ENCODE results near the gene DDI2. TPM values are rescaled to one million over a fixed set of nuclear protein-coding genes. Genes with fewer than 3 reads are reported as not detected.
A peak's percentile ranks its signal among the peaks of the same experiment; 100 is the strongest.
"Not testable (repeated sequence)": the region's sequence is repeated elsewhere in the genome, so short reads cannot be mapped to it uniquely, and the experiment has no call there.

The DDI2 gene
- total RNA-seq, 3 donors from 2014 or later (not counting 1 experiment from before 2014, with no cell fraction given), result 27.3 to 39.8 (median 34.0) TPM

GRCh38 chr1:15595809-15596617 is 21.2 kb upstream of the DDI2 start:
- 90% methylated on average over 5 of the region's 5 CpGs for WGBS (ENCODE audit: insufficient coverage)
- intact Hi-C loops (cut with micrococcal nuclease), result no loop called here
- DNase-seq, result no peak

DNA sequence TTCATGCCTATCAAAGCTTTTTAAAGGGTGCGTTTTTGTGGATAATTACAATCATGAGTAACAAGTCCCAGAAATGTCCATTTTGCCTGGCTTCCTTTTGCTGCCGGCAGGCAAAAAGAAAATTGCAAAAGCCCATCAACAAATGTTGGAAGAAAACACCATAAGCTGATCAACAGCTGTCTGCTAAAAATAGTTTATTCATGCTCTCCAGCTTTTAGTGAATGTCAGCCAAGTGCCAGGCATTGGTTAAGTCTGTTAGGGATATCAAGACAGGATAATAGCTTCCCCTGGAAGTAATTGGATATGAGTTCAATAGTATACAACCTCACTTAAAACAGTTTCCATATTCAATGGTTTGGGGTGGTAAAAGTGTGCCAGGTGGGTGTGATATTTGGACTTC is 18.8 kb upstream of the DDI2 start:
- Mint-ChIP-seq H3K9me3 (no peaks in the 10 kb centered on the region), H3K27ac (no peak overlapping the region), H3K4me3 (no peak overlapping the region), H3K4me1 (peaks cover 6 to 7% of the 10 kb centered on the region in 2 donors), H3K36me3 (no peaks in the 10 kb centered on the region), H3K27me3 (ENCODE audit: low read depth in 2 of 2) (peaks cover 4 to 8% of the 10 kb centered on the region in 2 donors)
- no peaks in the 10 kb centered on the region for H3K9me3 ChIP-seq (ENCODE audit: control insufficient read depth, insufficient read depth, low read length)
- H3K4me1 ChIP-seq (ENCODE audit: control insufficient read depth, insufficient read depth, low read length), result peaks cover 7% of the 10 kb centered on the region
- H3K27ac ChIP-seq (ENCODE audit: low read length), result no peak overlapping the region
- TF ChIP-seq CTCF (IDR thresholded peaks at IDR 0.05), result no peak
- intact Hi-C loops (cut with micrococcal nuclease), result no loop called here
- H3K27me3 ChIP-seq (ENCODE audit: control insufficient read depth, insufficient read depth, low read length), result no peaks in the 10 kb centered on the region
- DNase-seq (no peak), ATAC-seq (no peak)
- H3K36me3 ChIP-seq (ENCODE audit: control insufficient read depth, insufficient read depth, low read length), result no peaks in the 10 kb centered on the region
- 97% methylated on average over 2 of the region's 2 CpGs for WGBS (ENCODE audit: insufficient coverage)
- no peak overlapping the region for H3K4me3 ChIP-seq (ENCODE audit: low read length)

More at GRCh38 chr1:15595809-15596617, 21.2 kb upstream of the DDI2 start:
- no peak for ATAC-seq
- H3K27ac ChIP-seq (ENCODE audit: low read length), result no peak overlapping the region
- H3K4me1 ChIP-seq (ENCODE audit: control insufficient read depth, insufficient read depth, low read length), result no peaks in the 10 kb centered on the region
- H3K9me3 ChIP-seq (ENCODE audit: control insufficient read depth, insufficient read depth, low read length), result no peaks in the 10 kb centered on the region
- H3K27me3 Mint-ChIP-seq (ENCODE audit: low read depth in 2 of 2), result peaks cover 4 to 8% of the 10 kb centered on the region in 2 donors
- no peak overlapping the region for H3K27ac Mint-ChIP-seq
- no peaks in the 10 kb centered on the region for H3K27me3 ChIP-seq (ENCODE audit: control insufficient read depth, insufficient read depth, low read length)
- TF ChIP-seq CTCF (IDR thresholded peaks at IDR 0.05), result no peak
- H3K36me3 ChIP-seq (ENCODE audit: control insufficient read depth, insufficient read depth, low read length), result no peaks in the 10 kb centered on the region
- H3K4me3 Mint-ChIP-seq, result no peak overlapping the region
- no peak overlapping the region for H3K4me3 ChIP-seq (ENCODE audit: low read length)
- no peaks in the 10 kb centered on the region for H3K9me3 Mint-ChIP-seq
- H3K4me1 Mint-ChIP-seq, result no peaks in the 10 kb centered on the region
- no peaks in the 10 kb centered on the region for H3K36me3 Mint-ChIP-seq

DNA sequence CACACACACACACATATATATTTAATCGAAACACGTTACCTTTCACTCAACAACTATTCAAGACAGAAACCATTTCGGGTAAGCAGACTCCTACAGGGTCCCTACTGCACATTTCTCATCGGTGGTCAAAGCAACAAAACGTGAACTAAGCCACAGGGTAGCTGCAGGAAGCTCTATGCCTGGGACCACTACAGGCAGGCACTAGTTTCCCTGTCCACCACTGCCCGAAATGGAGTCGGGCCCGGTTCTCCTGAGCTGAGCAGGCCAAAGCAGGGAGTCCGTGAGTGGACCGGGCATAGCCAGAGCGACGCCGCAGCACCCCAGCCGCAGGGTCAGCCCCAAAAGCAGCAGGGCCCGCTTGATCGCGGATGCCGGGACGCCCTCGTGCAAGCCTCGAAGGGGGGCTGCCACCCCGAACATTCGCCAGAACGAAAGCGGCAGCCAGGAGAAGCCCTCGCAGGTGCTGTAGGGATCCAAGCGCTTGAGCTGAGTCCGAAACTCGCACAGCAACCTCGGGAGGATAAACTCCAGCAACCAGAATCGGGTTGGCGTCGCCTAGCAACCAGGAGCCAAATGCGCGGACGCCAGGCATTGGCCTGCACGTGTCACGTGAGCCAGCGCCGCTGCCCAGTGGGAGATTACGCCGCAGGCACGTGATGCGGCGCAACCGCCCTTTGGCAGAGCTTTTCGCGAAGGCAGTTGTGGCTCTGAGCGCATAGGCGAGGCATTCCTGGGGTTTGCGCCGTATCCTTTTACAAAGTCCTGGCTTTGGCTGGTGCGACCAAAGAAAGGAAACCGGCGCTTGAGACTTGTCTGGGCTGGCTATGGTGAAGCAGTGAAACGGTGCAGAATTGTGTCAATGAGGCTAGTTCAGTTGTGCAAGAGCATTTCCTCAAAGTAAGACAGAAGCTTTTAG is 13.9 kb upstream of the DDI2 start:
- no peaks in the 10 kb centered on the region for H3K36me3 ChIP-seq (ENCODE audit: control insufficient read depth, insufficient read depth, low read length)
- 2% methylated on average over 56 of the region's 56 CpGs for WGBS (ENCODE audit: insufficient coverage)
- no peak for TF ChIP-seq CTCF (IDR thresholded peaks at IDR 0.05)
- H3K27ac ChIP-seq (ENCODE audit: low read length), result peak overlapping the region; percentile 47
- Mint-ChIP-seq H3K4me1 (peaks cover 13 to 14% of the 10 kb centered on the region in 2 donors), H3K9me3 (no peaks in the 10 kb centered on the region), H3K36me3 (no peaks in the 10 kb centered on the region), H3K27ac (peak overlapping the region; percentile 85 to 87), H3K27me3 (ENCODE audit: low read depth in 2 of 2) (peaks cover 2 to 5% of the 10 kb centered on the region in 2 donors), H3K4me3 (peak overlapping the region; percentile 89)
- DNase-seq, result peak; percentile 87 to 97
- H3K9me3 ChIP-seq (ENCODE audit: control insufficient read depth, insufficient read depth, low read length), result peaks cover 3% of the 10 kb centered on the region
- intact Hi-C loops (cut with micrococcal nuclease), result loop anchor here (1.0 kb wide), 1 partner anchor 14 kb away; the partner anchor contains the start of gene DDI2
- peaks cover 16% of the 10 kb centered on the region for H3K4me1 ChIP-seq (ENCODE audit: control insufficient read depth, insufficient read depth, low read length)
- peak overlapping the region; percentile 56 for H3K4me3 ChIP-seq (ENCODE audit: low read length)
- no peaks in the 10 kb centered on the region for H3K27me3 ChIP-seq (ENCODE audit: control insufficient read depth, insufficient read depth, low read length)
- ATAC-seq, result peak; percentile 94 to 99 (median 98)

DNA sequence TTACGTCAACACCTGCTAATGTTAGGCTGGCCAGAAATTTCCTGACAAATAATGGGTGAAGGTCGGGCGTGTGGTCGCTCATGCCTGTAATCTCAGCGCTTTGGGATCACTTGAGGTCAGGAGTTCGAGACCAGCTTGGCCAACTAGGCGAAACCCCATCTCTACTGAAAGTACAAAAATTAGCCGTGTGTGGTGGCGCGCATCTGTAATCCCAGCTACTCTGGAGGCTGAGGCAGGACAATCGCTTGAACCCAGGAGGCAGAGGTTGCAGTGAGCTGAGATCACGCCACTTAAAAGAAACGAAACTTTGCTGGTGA is 13.3 kb upstream of the DDI2 start:
- peaks cover 16% of the 10 kb centered on the region for H3K4me1 ChIP-seq (ENCODE audit: control insufficient read depth, insufficient read depth, low read length)
- peak overlapping the region; percentile 56 for H3K4me3 ChIP-seq (ENCODE audit: low read length)
- H3K27me3 Mint-ChIP-seq (ENCODE audit: low read depth in 2 of 2); ATAC-seq; DNase-seq; H3K27me3 ChIP-seq (ENCODE audit: control insufficient read depth, insufficient read depth, low read length); H3K9me3 ChIP-seq (ENCODE audit: control insufficient read depth, insufficient read depth, low read length); H3K9me3 Mint-ChIP-seq; H3K36me3 Mint-ChIP-seq; H3K36me3 ChIP-seq (ENCODE audit: control insufficient read depth, insufficient read depth, low read length): not testable (repeated sequence)
- H3K27ac ChIP-seq (ENCODE audit: low read length), result peak overlapping the region; percentile 47
- WGBS (ENCODE audit: insufficient coverage), result 68% methylated on average over 13 of the region's 13 CpGs
- peaks cover 13 to 14% of the 10 kb centered on the region in 2 donors for H3K4me1 Mint-ChIP-seq
- H3K27ac Mint-ChIP-seq, result peak overlapping the region; percentile 85 to 87
- peak overlapping the region; percentile 89 for H3K4me3 Mint-ChIP-seq
- intact Hi-C loops (cut with micrococcal nuclease), result loop anchor here (1.0 kb wide), 1 partner anchor 13 kb away; the partner anchor contains the start of gene DDI2

- H3K9me3 ChIP-seq (ENCODE audit: control insufficient read depth, insufficient read depth, low read length); H3K27ac ChIP-seq (ENCODE audit: low read length); H3K4me3 Mint-ChIP-seq; H3K36me3 Mint-ChIP-seq; H3K27me3 ChIP-seq (ENCODE audit: control insufficient read depth, insufficient read depth, low read length); ATAC-seq; H3K27ac Mint-ChIP-seq; H3K4me3 ChIP-seq (ENCODE audit: low read length); H3K36me3 ChIP-seq (ENCODE audit: control insufficient read depth, insufficient read depth, low read length); H3K27me3 Mint-ChIP-seq (ENCODE audit: low read depth in 2 of 2); intact Hi-C loops (cut with micrococcal nuclease); DNase-seq; H3K9me3 Mint-ChIP-seq: not testable (repeated sequence)
- H3K4me1 ChIP-seq (ENCODE audit: control insufficient read depth, insufficient read depth, low read length), result peaks cover 16% of the 10 kb centered on the region
- 97% methylated on average over 21 of the region's 21 CpGs for WGBS (ENCODE audit: insufficient coverage)
- H3K4me1 Mint-ChIP-seq, result peaks cover 13 to 14% of the 10 kb centered on the region in 2 donors
Measured at GRCh38 chr1:15604400-15604799, 12.9 kb upstream of the DDI2 start.
